ENCODE measurements around the gene ATP8B4.

- TF ChIP-seq POLR2A (IDR thresholded peaks at IDR 0.05), result no peak
- TF ChIP-seq CTCF (IDR thresholded peaks at IDR 0.05 in 8 of 11, conservative IDR thresholded peaks at IDR 0.05 in 3 of 11), result no peak
- no peak for TF ChIP-seq POLR2AphosphoS5 (IDR thresholded peaks at IDR 0.05)
These were observed 309.0 kb downstream of the ATP8B4 start for GRCh38 chr15:49809894-49810609.

All from spleen (tissue), 7 donors.